Fibroblast of lung (primary cell): ENCODE measurements around the gene PHIP. TPM values are rescaled to one million over a fixed set of nuclear protein-coding genes. Genes with fewer than 3 reads are reported as not detected.

ENCODE experiments used
- DNase-seq, 2 donors: peaks; one replicate each; pipeline versions ENCODE4 v3.0.0 to v3.0.0-alpha.2; 2010; ENCODE audit warnings: low read depth in 2 of 2
- H2AFZ ChIP-seq: 2 replicates; pipeline ENCODE4 v1.5.1; 2012; ENCODE audit warnings: low read length, control low read depth, inconsistent platforms
- H3K27ac ChIP-seq: 2 replicates; pipeline ENCODE4 v1.5.1; 2011; ENCODE audit warnings: low read length, control low read depth; ENCODE audit not compliant: insufficient read depth
- H3K27me3 ChIP-seq: 2 replicates; pipeline ENCODE4 v1.5.1; 2011; ENCODE audit warnings: mild to moderate bottlenecking, low read length; ENCODE audit not compliant: control insufficient read depth, insufficient read depth
- H3K36me3 ChIP-seq: 2 replicates; pipeline ENCODE4 v1.5.1; 2011; ENCODE audit warnings: low read length; ENCODE audit not compliant: control insufficient read depth, insufficient read depth
- H3K4me1 ChIP-seq: 2 replicates; pipeline ENCODE4 v1.5.1; 2011; ENCODE audit warnings: low read length; ENCODE audit not compliant: control insufficient read depth, insufficient read depth; ENCODE audit errors: extremely low read depth
- H3K4me2 ChIP-seq: 2 replicates; pipeline ENCODE4 v1.5.1; 2011; ENCODE audit warnings: low read length, control low read depth; ENCODE audit not compliant: insufficient read depth; ENCODE audit errors: extremely low read depth
- H3K4me3 ChIP-seq, 4 experiments: fragments of 200-600 bp in 1 of 4; sonication (generic) in 1 of 4; replicated peaks in 1 of 4; 2 replicates each; pipeline ENCODE4 v1.5.1; 2011 to 2016; ENCODE audit warnings: low read length in 4 of 4, low read depth in 3 of 4, mild to moderate bottlenecking in 3 of 4, control low read depth in 2 of 4, inconsistent platforms in 1 of 4, mixed read lengths in 1 of 4; ENCODE audit not compliant: insufficient read depth in 1 of 4; ENCODE audit errors: control extremely low read depth in 1 of 4
- H3K79me2 ChIP-seq: 2 replicates; pipeline ENCODE4 v1.5.1; 2012; ENCODE audit warnings: mild to moderate bottlenecking, low read length, inconsistent platforms; ENCODE audit not compliant: control insufficient read depth, insufficient read depth
- H3K9ac ChIP-seq: 2 replicates; pipeline ENCODE4 v1.5.1; 2011; ENCODE audit warnings: mild to moderate bottlenecking, low read length, control low read depth; ENCODE audit not compliant: insufficient read depth
- H3K9me3 ChIP-seq: 2 replicates; pipeline ENCODE4 v1.5.1; 2012; ENCODE audit warnings: low read depth, low read length; ENCODE audit not compliant: control insufficient read depth, insufficient read depth
- H4K20me1 ChIP-seq: 2 replicates; pipeline ENCODE4 v1.5.1; 2011; ENCODE audit warnings: low read length; ENCODE audit not compliant: control insufficient read depth, insufficient read depth; ENCODE audit errors: extremely low read depth
- EZH2 ChIP-seq: IDR thresholded peaks from 2 replicates; pipeline ENCODE4 v1.5.1; 2012; ENCODE audit warnings: low read length, control low read depth, mild to moderate bottlenecking; ENCODE audit errors: missing control alignments
- polyA plus RNA-seq, 2 donors: library from polyadenylated mRNA; depleted of rRNA in 1 of 2; stranded (reverse) in 1 of 2; unstranded in 1 of 2; fragments of >200 nt; gene quantifications; 2 replicates each; pipeline ENCODE4 v1.2.1, GENCODE V29; 2011 to 2012; ENCODE audit warnings: missing spikeins in 1 of 2
- total RNA-seq: library from RNA; depleted of rRNA; stranded (reverse); fragments of >200 nt; gene quantifications from 2 replicates; pipeline ENCODE4 v1.2.1, GENCODE V29; 2014
- TF ChIP-seq, protein P1 (sequence below), 2 donors: IDR thresholded peaks in 1 of 2; conservative IDR thresholded peaks in 1 of 2; 1 replicate in 1 of 2; 2 replicates in 1 of 2; pipeline ENCODE4 v1.5.1; 2011 to 2012; ENCODE audit warnings: low read length in 2 of 2, control low read depth in 1 of 2, inconsistent platforms in 1 of 2, low read depth in 1 of 2, mild to moderate bottlenecking in 1 of 2

The PHIP gene
- total and polyA plus RNA-seq, 2 donors (not counting 1 experiment from before 2014, with no cell fraction given) = 6.7 to 26.1 TPM

DNA sequence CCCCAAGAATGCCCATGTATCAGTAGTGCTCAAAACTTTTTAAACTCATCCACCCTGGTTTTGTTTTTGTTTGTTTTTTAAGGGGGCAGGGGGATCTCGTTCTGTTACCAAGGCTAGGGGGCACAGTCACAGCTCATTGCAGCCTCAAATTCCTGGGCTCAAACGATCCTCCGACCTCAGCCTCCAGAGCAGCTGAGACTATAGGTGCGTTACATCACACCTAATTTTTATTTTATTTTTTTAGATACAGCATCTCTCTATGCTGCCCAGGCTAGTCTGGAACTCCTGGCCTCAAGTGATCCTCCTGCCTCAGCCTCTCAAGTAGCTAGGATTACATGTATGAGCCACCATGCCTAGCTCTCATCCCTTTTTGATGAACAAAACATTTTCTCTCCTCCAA is 11.2 kb downstream of the PHIP start:
- peaks cover 24% of the 10 kb centered on the region for H3K79me2 ChIP-seq
- no peak for TF ChIP-seq EZH2
- TF ChIP-seq, protein P1, sequence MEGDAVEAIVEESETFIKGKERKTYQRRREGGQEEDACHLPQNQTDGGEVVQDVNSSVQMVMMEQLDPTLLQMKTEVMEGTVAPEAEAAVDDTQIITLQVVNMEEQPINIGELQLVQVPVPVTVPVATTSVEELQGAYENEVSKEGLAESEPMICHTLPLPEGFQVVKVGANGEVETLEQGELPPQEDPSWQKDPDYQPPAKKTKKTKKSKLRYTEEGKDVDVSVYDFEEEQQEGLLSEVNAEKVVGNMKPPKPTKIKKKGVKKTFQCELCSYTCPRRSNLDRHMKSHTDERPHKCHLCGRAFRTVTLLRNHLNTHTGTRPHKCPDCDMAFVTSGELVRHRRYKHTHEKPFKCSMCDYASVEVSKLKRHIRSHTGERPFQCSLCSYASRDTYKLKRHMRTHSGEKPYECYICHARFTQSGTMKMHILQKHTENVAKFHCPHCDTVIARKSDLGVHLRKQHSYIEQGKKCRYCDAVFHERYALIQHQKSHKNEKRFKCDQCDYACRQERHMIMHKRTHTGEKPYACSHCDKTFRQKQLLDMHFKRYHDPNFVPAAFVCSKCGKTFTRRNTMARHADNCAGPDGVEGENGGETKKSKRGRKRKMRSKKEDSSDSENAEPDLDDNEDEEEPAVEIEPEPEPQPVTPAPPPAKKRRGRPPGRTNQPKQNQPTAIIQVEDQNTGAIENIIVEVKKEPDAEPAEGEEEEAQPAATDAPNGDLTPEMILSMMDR (conservative IDR thresholded peaks at IDR 0.05 in 1 of 2, IDR thresholded peaks at IDR 0.05 in 1 of 2; ENCODE audit: low read depth in 1 of 2, low read length in 2 of 2) = no peak

DNA sequence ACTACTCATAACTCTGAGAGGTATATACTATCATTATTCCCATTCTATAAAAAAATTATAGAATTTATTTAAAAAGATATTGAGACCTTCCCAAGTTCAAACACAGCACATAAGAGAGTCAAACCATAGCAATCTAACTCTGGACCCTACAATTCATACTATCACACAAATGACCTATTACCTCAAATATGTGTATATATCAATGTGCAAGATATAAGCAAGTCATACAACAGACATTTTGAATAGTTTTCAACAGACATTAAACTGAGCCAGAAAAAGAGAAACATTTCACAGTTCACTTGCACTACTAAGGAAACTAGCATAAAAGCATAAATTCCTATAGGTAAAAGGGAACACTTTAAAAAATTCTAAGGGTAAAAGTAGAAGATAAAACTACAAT is 11.7 kb downstream of the PHIP start:
- H3K4me2 ChIP-seq = no peak overlapping the region
- no peak overlapping the region for H3K9ac ChIP-seq
- H3K9me3 ChIP-seq = no peaks in the 10 kb centered on the region
- no peak for DNase-seq
- TF ChIP-seq EZH2 = no peak
- TF ChIP-seq, protein P1 (conservative IDR thresholded peaks at IDR 0.05 in 1 of 2, IDR thresholded peaks at IDR 0.05 in 1 of 2; ENCODE audit: low read depth in 1 of 2, low read length in 2 of 2) = no peak
- H4K20me1 ChIP-seq = no peaks in the 10 kb centered on the region
- H3K27me3 ChIP-seq = no peaks in the 10 kb centered on the region
- H3K4me1 ChIP-seq = no peaks in the 10 kb centered on the region
- H2AFZ ChIP-seq = no peak overlapping the region
- no peak overlapping the region for H3K27ac ChIP-seq
- no peak overlapping the region for H3K4me3 ChIP-seq
- peaks cover 24% of the 10 kb centered on the region for H3K79me2 ChIP-seq
- no peaks in the 10 kb centered on the region for H3K36me3 ChIP-seq

More for the DNA sequence above, 11.2 kb downstream of the PHIP start:
- Histone ChIP-seq H3K9me3 (no peaks in the 10 kb centered on the region), H3K4me2 (no peak overlapping the region), H3K27ac (no peak overlapping the region), H4K20me1 (no peaks in the 10 kb centered on the region), H3K36me3 (no peaks in the 10 kb centered on the region), H3K9ac (no peak overlapping the region), H2AFZ (no peak overlapping the region), H3K4me3 (no peak overlapping the region), H3K27me3 (no peaks in the 10 kb centered on the region), H3K4me1 (no peaks in the 10 kb centered on the region)
- DNase-seq = no peak

DNA sequence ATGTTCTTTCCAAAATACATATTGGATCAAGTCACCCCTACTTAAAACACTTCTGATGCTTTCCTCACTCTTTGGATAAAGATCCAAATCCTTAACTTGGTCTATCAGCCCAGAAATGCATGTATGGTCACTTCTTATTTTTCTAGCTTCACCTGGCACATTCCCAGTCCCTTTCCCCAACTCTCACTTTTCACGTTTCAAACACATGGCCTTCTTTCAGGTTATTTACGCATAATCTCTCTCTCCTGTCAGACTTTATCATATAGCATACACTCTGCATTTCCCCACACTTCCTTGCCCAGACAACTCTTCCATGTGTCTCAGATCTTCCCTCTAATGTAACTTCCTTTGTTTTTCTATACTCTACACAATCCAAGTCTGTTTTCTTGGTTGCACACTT is 12.8 kb downstream of the PHIP start:
- H2AFZ ChIP-seq = no peak overlapping the region
- no peaks in the 10 kb centered on the region for H3K4me1 ChIP-seq
- H3K27me3 ChIP-seq = no peaks in the 10 kb centered on the region
- no peak for DNase-seq
- no peak overlapping the region for H3K4me2 ChIP-seq
- H3K9ac ChIP-seq = no peak overlapping the region
- H3K36me3 ChIP-seq = no peaks in the 10 kb centered on the region
- peaks cover 14% of the 10 kb centered on the region for H3K79me2 ChIP-seq
- H3K4me3 ChIP-seq = no peak overlapping the region
- H3K27ac ChIP-seq = no peak overlapping the region
- H4K20me1 ChIP-seq = no peaks in the 10 kb centered on the region
- TF ChIP-seq, protein P1 (conservative IDR thresholded peaks at IDR 0.05 in 1 of 2, IDR thresholded peaks at IDR 0.05 in 1 of 2; ENCODE audit: low read depth in 1 of 2, low read length in 2 of 2) = no peak
- TF ChIP-seq EZH2 = no peak
- H3K9me3 ChIP-seq = no peaks in the 10 kb centered on the region
